ENCODE measurements around the gene PRXL2C.
A peak's percentile ranks its signal among the peaks of the same experiment; 100 is the strongest.
"Not testable (repeated sequence)": the region's sequence is repeated elsewhere in the genome, so short reads cannot be mapped to it uniquely, and the experiment has no call there.

The PRXL2C gene

DNA sequence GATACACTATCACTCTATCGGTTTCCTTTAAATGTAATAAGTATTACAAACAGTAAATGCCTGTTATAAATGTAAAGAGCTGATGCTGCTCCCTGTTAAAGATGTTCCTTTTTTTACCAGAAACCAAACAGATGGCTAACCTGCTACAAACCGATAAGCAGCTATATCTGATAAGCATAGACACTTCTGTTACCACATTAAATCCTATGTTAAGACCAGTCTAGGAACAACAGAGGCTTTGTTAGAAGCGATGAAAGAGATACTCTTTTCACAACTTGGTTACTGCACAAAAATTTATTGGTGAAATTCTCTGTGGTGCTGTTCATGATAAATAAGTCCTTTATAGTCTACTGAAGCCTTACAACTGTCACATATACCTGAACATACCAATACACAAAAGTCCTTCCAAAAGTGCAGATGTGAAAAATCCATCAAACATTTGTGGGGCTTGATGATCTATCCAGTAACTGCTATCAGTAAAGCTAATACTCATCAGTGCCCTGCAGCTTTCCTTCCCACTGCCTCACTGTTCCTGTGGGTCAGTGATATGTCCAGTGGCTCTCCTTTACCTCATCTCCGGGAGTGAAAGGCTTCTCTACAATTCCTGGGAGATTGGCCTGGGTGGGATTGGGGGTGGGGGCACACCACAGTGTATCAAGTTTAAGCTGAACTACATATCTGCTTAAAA lies 25.8 kb upstream of the PRXL2C start:
- FAIRE-seq (peak; percentile 79), DNase-seq (ENCODE audit: insufficient read length, low spot score) (no peak)
- TF ChIP-seq, protein P1, sequence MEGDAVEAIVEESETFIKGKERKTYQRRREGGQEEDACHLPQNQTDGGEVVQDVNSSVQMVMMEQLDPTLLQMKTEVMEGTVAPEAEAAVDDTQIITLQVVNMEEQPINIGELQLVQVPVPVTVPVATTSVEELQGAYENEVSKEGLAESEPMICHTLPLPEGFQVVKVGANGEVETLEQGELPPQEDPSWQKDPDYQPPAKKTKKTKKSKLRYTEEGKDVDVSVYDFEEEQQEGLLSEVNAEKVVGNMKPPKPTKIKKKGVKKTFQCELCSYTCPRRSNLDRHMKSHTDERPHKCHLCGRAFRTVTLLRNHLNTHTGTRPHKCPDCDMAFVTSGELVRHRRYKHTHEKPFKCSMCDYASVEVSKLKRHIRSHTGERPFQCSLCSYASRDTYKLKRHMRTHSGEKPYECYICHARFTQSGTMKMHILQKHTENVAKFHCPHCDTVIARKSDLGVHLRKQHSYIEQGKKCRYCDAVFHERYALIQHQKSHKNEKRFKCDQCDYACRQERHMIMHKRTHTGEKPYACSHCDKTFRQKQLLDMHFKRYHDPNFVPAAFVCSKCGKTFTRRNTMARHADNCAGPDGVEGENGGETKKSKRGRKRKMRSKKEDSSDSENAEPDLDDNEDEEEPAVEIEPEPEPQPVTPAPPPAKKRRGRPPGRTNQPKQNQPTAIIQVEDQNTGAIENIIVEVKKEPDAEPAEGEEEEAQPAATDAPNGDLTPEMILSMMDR (IDR thresholded peaks at IDR 0.05; ENCODE audit: insufficient read depth, missing control alignments) = no peak

DNA sequence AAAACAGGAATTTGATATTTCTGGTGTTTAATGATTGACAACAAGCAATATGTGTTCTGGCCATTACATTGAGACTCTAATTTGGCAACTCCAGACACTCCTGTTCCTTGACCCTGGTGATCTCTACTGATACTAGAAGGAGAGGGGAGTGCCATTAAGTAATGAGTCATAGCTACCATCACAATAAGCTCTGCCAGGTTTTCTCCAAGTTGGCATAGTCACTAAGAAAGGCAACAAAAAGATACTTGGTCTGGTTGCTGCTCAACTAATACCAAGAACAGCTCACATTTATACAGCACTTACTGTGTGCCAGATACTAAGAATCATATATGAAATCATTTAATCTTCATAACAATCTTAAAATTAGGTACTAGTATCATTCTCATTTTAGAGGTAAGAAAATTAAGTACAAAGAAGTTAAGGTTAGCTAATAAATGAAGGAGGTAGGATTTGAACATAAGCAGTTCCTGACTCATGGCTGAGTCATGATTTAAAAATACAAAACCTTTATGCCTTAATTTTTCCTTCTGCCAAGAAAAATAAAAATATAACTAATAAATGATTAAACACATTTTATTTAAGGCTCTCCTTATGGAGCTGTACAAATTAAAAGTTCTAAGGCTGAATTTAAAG lies 19.9 kb upstream of the PRXL2C start:
- TF ChIP-seq, protein P1 (IDR thresholded peaks at IDR 0.05; ENCODE audit: insufficient read depth, missing control alignments) = no peak
- FAIRE-seq = no peak
- no peak for DNase-seq (ENCODE audit: insufficient read length, low spot score)

DNA sequence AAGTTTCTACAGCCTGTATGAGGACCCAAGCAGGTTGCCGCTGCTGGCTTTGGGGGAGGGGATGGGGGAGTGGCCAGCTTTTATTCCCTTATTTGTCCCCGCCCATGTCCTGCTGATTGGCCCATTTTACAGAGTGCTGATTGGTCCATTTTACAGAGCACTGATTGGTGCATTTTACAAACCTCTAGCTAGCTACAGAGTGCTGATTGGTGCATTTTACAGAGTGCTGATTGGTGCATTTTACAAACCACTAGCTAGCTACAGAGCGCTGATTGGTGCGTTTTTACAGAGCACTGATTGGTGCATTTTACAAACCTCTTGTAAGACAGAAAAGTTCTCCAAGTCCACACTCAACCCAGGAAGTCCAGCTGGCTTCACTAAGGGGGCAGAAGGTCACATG lies 18.7 kb upstream of the PRXL2C start:
- not testable (repeated sequence) for FAIRE-seq; DNase-seq (ENCODE audit: insufficient read length, low spot score)

DNA sequence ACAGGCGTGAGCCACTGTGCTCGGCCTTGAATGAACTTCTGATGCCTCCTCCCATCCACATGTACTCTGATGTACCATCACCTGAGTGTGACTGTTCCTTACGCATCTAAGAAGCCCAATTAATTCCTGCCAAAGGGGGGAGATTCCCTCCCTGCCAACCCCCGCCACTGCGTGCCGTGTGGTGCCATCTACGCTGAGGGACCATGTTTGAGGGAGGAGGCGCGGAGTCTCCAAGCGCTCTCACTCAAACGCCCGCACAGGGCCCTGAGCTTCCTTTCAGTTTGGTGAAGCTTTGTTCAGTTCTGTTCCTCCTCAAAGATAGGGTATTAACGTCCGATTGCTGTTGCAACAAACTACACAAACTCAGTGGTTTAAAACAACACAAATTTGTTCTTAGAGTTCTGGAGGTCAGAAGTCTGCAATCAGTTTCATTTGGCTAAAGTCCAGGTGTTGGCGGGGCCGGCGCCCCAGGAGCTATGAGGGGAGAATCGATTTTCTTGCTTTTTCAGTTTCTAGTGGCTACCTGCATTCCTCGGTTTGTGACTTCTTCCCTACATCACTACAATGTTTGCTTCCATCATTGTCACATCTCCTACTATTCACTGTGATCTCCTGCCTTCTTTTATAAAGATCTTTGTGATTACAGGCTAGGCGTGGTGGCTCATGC lies 13.9 kb upstream of the PRXL2C start:
- TF ChIP-seq, protein P1 (IDR thresholded peaks at IDR 0.05; ENCODE audit: insufficient read depth, missing control alignments) = no peak
- no peak for FAIRE-seq
- DNase-seq (ENCODE audit: insufficient read length, low spot score) = no peak

DNA sequence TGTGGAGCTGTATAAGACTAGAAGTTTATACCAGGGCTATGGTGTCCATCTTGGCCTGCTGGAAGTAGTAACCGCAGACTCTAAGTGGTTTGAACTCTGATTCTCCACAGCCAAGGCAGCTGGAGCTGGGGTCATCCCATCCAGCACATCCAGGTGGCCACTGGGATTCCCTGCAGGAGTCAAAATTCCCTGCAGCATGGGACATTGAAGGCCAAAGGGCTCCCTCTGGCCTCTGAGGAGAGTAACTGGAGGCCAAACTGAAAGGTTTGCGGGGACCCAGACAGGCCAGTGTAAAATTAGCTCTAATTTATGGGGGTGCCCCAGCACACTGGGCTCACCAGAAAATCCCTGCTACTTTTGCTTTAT lies 12.2 kb upstream of the PRXL2C start:
- DNase-seq (ENCODE audit: insufficient read length, low spot score) (no peak), FAIRE-seq (no peak)
- TF ChIP-seq, protein P1 (IDR thresholded peaks at IDR 0.05; ENCODE audit: insufficient read depth, missing control alignments) = no peak

DNA sequence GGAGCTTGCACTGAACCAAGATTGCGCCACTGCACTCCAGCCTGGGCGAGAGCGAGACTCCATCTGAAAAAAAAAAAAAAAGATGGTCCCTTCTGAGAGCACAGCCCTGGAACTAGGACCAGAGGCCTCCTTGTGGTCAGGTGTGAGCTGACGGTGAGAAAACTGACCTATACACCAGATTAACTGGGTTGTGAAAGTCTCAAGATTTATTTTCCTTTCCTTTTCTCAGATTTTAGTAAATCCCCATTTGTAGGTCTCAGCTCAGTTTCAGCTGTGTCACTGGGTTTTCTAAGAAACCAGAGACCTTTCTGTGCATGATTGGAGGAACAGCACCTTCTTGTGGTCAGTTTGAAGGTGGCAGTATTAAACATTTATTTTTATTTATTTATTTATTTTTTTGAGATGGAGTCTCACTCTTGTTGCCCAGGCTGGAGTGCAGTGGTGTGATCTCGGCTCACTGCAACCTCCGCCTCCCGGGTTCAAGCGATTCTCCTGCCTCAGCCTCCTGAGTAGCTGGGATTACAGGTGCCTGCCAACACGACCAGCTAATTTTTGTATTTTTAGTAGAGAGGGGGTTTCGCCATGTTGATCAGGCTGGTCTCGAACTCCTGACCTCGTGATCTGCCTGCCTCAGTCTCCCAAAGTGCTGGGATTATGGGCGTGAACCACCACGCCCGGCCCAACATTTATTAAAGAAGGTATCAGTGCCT lies 11.7 kb upstream of the PRXL2C start:
- not testable (repeated sequence) for FAIRE-seq; DNase-seq (ENCODE audit: insufficient read length, low spot score)
- TF ChIP-seq, protein P1 (IDR thresholded peaks at IDR 0.05; ENCODE audit: insufficient read depth, missing control alignments) = peak; percentile 48

DNA sequence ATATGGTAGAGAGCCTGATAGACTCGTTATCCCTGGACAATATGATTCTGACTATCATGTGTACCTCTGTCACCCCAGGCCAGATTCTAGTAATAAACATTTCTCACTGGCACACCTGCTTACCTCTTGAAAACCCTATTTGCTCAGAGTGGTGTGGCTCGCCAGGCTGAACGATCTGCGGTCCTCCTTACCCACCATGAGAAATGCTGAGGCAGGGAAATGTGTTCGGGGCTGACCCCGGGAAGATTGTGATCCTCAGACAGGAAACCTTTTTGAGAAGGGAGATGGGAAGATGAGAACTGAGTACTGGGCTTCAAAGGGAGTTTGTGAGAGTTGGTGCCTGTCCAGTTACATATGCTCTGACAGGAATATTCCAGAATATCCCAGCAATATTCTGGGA lies 10.7 kb upstream of the PRXL2C start:
- DNase-seq (ENCODE audit: insufficient read length, low spot score) (no peak), FAIRE-seq (no peak)
- TF ChIP-seq, protein P1 (IDR thresholded peaks at IDR 0.05; ENCODE audit: insufficient read depth, missing control alignments) = no peak

Data from D721Med (cell line).